Ramos (cell line): ENCODE measurements around the gene FXYD7.

Experiments
- in situ Hi-C: fragments of 300-500 bp; cut with MboI; formaldehyde crosslinking; loops from one replicate; pipeline ENCODE4 v1.14.3; 2022; ENCODE audit warnings: low sequenced_read_pairs; ENCODE audit not compliant: unreplicated experiment

The FXYD7 gene

GRCh38 chr19:35109395-35110112, 33.5 kb upstream of the FXYD7 start:
- in situ Hi-C loops, result no loop called here

- in situ Hi-C loops, result no loop called here
Observed at GRCh38 chr19:35110974-35111373, 32.1 kb upstream of the FXYD7 start.

DNA sequence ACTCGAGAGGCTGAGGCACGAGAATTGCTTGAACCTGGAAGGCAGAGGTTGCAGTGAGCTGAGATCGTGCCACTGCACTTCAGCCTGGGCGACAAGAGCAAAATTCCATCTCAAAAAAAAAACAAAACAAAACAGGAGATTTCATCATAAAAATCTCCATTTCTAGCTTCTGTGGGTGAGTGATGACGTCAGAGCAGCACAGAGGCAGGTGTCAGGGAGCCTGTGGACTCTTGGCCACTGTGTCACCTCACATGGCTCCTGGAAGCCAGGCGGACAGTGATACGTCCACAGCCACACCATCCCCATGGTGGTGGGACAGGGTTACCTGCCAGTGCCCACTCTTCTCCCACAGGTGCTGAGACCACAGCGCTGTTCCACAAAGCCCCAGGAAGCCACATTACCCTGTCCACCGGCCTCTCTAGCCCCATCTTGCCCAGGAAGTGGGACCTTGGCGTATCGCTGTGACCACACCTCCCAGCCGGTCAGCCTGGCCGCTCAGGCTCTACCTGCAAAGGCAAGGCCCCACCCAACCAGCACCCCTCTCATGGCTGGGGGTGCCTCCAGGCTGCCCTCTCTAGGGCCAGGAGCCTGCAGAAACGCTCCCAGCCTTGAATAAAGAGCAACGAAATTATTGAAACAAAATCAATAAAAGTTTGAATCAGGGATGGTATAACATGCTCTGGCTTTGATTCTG, 29.9 kb upstream of the FXYD7 start:
- in situ Hi-C loops, result no loop called here

- in situ Hi-C loops, result no loop called here
Observed at GRCh38 chr19:35114353-35115176, 28.5 kb upstream of the FXYD7 start.

DNA sequence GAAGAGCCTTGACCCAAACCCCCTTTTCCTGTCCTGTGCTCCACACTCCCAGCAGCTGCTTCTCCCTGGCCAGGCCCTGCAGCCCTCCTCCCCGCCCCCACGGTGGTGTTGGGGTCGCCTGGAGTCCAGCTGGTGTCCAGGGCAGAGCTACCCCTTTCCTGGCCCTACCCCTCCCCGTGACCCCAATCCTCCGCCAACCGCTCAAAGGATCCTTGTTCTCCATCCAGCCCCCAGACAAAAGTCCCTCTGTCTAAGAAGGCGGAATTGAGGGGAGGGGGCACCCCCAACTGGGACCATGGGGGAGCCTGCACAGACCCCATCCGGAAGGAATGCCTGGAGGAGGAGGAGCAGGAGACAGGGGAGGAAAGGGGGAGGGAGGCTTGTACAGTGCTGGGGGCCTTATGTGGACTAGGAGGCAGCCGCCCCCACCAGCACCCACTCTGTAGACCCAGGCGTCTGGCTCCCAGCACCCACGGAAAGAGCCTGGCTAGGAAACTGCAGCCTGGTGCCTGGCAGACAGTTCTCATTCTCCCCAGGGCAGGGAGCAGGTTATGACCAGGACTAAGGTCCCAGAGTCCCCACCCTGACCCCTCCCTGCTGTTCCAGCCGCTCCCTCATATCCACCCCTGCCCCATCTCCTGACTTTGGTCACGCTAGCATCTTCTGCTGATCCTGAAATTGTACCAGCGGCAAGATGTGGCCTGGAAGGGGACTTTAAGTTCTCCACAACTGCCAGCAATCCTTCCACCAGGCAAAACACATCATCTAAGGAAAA, 27.7 kb upstream of the FXYD7 start, which contains the start of gene FXYD3:
Gene FXYD3 (plus strand): TSS at position 647 of the 775 bp plus-strand sequence. CDS start 3,554 bp downstream, outside the sequence.
- in situ Hi-C loops, result no loop called here

DNA sequence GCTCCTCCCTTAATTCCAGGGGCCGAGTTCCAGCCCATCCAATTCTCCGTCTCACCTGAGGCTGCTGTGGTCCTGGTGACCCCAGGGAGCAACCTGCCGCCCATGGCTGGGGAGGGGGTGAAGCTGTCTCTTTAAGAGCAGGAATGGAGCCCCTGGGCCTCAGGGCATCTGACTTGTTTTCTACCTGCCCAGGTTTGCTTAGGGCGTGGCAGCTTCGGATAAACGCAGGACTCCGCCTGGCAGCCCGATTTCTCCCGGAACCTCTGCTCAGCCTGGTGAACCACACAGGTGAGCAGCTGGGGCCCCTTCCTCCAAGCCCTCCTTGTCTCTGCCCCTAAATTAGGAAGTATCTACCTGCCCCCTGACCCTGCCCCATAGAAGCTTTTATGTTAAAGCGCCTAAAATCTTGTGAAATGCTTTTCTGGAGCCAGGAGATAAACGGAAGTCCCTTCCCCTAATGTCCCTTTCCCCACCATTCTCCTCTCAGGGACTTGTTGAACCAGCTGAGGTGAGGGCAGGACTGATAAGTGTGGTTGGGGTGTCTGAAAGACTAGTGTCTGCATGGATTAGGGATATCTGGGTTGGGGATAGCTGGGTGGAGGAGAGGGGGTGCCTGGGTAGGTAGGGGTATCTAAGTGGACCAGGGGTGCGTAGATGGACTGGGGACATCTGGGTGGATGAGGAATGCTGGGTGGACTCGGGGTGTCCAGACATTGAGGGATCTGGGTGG, 26.8 kb upstream of the FXYD7 start:
- in situ Hi-C loops, result no loop called here

DNA sequence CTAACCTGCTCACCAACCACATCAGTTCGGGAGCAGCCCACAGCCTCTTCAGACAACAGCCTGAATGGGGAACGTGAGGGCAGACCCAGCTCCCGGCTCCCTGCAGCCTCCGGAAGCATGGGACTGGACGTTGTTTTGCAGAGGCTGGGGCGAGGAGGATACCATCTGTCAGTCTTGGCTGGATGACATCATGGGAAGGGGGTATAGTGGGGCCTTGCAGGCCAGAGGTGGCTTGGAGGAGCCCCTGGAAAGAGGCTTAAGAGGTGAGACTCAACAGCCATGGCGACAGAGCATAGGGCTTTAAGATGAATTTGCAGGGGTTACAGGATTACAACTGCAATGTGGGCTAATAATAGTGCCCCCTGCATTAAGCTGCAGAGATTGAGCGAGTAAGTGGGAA, 25.9 kb upstream of the FXYD7 start:
- in situ Hi-C loops, result no loop called here

- in situ Hi-C loops, result no loop called here
Observed at GRCh38 chr19:35117799-35118198, 25.3 kb upstream of the FXYD7 start.

DNA sequence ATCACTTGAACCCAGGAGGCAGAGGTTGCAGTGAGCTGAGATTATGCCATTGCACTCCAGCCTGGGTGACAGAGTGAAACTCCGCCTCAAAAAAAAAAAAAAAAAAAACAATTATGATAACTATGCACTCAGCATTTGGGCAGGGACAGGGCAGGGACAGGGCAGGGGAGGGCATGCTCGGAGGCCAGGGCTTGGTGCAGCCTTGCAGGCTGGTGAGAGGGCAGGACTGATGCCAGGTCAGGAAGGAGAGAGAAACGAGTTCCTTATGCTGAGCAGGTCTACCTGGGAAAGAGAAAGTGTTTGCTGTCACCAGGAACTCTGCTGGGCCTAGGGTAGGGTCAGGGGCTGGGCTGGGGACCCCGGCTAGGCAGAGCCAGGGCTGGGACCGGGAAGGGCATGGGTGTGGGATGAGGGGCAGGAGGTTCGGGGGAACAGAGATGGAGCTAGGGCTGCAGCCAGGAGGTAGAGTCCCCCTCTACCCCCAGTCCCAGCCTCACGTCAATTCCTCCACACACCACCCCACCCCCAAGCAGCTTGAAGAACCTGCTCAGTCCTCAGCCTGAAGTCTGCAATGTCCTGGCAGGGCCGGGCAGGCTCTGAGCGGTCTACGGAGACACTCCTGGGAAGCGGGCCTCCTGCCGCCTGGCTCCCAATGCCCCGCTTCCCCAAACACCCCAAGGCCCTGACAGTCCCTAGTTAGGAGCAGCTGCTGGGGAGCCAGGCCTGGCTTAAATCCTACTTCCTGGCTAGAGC, 24.6 kb upstream of the FXYD7 start:
- in situ Hi-C loops, result no loop called here

DNA sequence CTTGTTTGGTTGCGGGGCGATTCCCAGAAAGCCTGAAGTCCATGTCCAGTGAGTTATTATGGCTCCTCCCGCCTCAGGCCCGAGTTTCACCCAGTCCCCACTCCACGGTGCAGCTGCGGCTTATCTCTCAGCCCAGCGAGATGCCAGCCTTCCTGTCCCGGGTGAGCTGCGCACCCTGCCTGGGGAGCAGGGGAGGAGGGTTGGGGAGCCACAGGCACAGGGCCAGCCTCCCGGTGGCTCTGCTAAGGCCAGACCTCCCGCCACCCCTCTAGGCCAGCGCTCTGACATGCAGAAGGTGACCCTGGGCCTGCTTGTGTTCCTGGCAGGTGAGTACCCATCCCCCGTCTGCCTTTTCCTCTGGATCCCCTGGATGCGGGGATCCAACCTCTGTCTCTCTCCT, 24.0 kb upstream of the FXYD7 start:
- in situ Hi-C loops, result no loop called here

DNA sequence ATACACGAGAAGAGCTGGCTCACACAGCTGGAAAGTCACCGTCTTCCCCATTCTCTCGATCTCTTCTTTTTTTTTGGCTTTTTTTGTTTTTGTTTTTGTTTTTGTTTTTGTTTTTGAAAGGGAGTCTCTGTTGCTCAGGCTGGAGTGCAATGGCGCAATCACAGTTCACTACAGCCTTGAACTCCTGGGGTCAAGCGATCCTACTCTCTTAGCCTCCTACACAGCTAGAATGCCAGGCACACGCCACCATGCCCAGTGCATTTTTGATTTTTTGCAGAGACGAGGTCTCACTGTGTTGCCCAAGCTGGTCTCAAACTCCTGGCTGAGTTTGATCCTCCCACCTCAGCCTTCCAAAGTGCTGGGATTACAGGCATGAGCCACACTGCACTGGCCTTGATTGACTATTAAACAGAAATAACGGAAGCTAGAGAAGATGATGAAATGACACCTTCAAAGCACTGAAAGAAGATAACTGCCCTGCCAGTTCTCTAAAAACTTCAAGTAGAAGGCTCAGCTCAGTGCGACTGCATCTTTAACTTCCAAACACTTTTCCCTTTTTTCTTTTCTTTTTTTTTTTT, 23.4 kb upstream of the FXYD7 start:
- in situ Hi-C loops, result no loop called here

DNA sequence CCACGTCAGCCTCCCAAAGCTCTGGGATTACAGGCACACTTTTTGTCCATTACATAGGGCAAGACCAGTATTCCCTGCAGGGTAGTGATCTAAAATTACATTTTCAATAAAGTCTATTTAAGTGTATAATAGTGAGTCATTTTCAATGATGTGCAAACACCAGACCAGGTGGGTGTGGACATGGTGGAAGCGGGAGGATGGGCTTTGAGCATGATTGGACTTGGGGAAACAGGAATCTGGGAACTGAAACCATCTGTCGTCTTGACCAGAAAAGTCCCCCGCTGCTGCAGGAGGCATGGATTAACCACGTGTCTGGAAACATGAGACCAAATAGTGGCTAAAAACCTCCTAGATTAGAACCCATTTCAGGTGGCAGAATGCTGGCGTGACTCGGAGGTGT, 22.6 kb upstream of the FXYD7 start:
- in situ Hi-C loops, result no loop called here

- in situ Hi-C loops, result no loop called here
Observed at GRCh38 chr19:35120898-35121297, 22.2 kb upstream of the FXYD7 start.

- in situ Hi-C loops, result no loop called here
Observed at GRCh38 chr19:35122687-35123551, 20.1 kb upstream of the FXYD7 start.

DNA sequence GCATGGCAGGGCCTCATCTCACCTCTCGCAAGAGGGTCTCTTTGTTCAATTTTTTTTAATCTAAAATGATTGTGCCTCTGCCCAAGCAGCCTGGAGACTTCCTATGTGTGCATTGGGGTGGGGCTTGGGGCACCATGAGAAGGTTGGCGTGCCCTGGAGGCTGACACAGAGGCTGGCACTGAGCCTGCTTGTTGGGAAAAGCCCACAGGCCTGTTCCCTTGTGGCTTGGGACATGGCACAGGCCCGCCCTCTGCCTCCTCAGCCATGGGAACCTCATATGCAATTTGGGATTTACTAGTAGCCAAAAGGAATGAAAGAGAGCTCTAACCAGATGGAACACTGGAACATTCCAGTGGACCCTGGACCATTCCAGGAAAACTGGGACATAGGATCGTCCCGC, 19.5 kb upstream of the FXYD7 start:
- in situ Hi-C loops, result no loop called here

GRCh38 chr19:35124098-35125060, 18.7 kb upstream of the FXYD7 start:
- in situ Hi-C loops, result no loop called here
